PC-9 (cell line): ENCODE data around the gene LDLRAD3. TPM values are rescaled to one million over a fixed set of nuclear protein-coding genes. Genes with fewer than 3 reads are reported as not detected.

Experiments used
- BruUV-seq: library from RNA; stranded (reverse); fragments of 400-500 nt; replicated peaks from 2 replicates; lab custom pipeline; 2021; lab: Mats Ljungman, UMichigan
- CTCF ChIA-PET: fragments of 300-600 bp; sonication (Branson Sonifier 250); formaldehyde crosslinking; loops from one replicate; lab custom pipeline; 2022; ENCODE audit warnings: antibody characterized with exemption; lab: Charles Lee
- POLR2A ChIA-PET: fragments of 300-600 bp; sonication (Branson Sonifier 250); formaldehyde crosslinking; loops from one replicate; lab custom pipeline; 2022; ENCODE audit warnings: antibody characterized with exemption; ENCODE audit not compliant: unreplicated experiment; lab: Charles Lee
- DNase-seq, 2 experiments: peaks; one replicate each; pipeline versions ENCODE4 v3.0.0 to v3.0.0-alpha.2; 2015 to 2022; ENCODE audit warnings: mixed read lengths in 1 of 2
- H2AFZ ChIP-seq: fragments of 200-600 bp; sonication (generic); 2 replicates; pipeline ENCODE4 v1.8.1; 2017; ENCODE audit warnings: antibody characterized with exemption
- H3F3A ChIP-seq: fragments of 200-600 bp; sonication (generic); 2 replicates; pipeline ENCODE4 v1.8.1; 2017; ENCODE audit warnings: antibody characterized with exemption, mild to moderate bottlenecking, low read depth; ENCODE audit not compliant: insufficient read depth
- H3K27ac ChIP-seq: fragments of 200-600 bp; sonication (generic); 2 replicates; pipeline ENCODE4 v1.6.1; 2016; ENCODE audit warnings: mixed run types
- H3K27me3 ChIP-seq: fragments of 200-600 bp; sonication (generic); 2 replicates; pipeline ENCODE4 v1.6.1; 2016; ENCODE audit warnings: low read depth, mixed run types; ENCODE audit not compliant: insufficient read depth
- H3K36me3 ChIP-seq: fragments of 200-600 bp; sonication (generic); 2 replicates; pipeline ENCODE4 v1.6.1; 2016; ENCODE audit warnings: low read depth, mixed run types
- H3K4me1 ChIP-seq: fragments of 200-600 bp; sonication (generic); replicated peaks from 2 replicates; pipeline ENCODE4 v1.6.1; 2016; ENCODE audit warnings: mixed run types; ENCODE audit not compliant: insufficient read depth
- H3K4me2 ChIP-seq: fragments of 200-600 bp; sonication (generic); 2 replicates; pipeline ENCODE4 v1.6.1; 2017; ENCODE audit warnings: mixed run types
- H3K4me3 ChIP-seq: fragments of 200-600 bp; sonication (generic); 2 replicates; pipeline ENCODE4 v1.6.1; 2016; ENCODE audit warnings: mixed run types
- H3K79me2 ChIP-seq: fragments of 200-600 bp; sonication (generic); 2 replicates; pipeline ENCODE4 v1.6.1; 2017; ENCODE audit warnings: low read depth, mixed run types
- H3K9me2 ChIP-seq: fragments of 200-600 bp; sonication (generic); 2 replicates; pipeline ENCODE4 v1.8.1; 2017; ENCODE audit warnings: mild to moderate bottlenecking; ENCODE audit not compliant: insufficient read depth
- H3K9me3 ChIP-seq: fragments of 200-600 bp; sonication (generic); 2 replicates; pipeline ENCODE4 v1.8.1; 2016; ENCODE audit warnings: low read depth; ENCODE audit not compliant: insufficient read depth
- H4K20me1 ChIP-seq: fragments of 200-600 bp; sonication (generic); 2 replicates; pipeline ENCODE4 v1.8.1; 2017; ENCODE audit not compliant: insufficient read depth
- CTCF ChIP-seq: fragments of 200-600 bp; sonication (generic); conservative IDR thresholded peaks from 2 replicates; pipeline ENCODE4 v1.6.1; 2017; ENCODE audit warnings: mixed run types, antibody characterized with exemption, mild to moderate bottlenecking, moderate library complexity
- EZH2 ChIP-seq: fragments of 200-600 bp; sonication (generic); IDR thresholded peaks from 2 replicates; pipeline ENCODE4 v1.8.0; 2017; ENCODE audit warnings: antibody characterized with exemption, low read depth
- intact Hi-C: fragments of 100-400 bp; cut with micrococcal nuclease; formaldehyde crosslinking; loops from one replicate; pipeline ENCODE4 v1.10.0; 2022; ENCODE audit not compliant: unreplicated experiment
- total RNA-seq: library from RNA; stranded (reverse); gene quantifications from 2 replicates; pipeline ENCODE4 v1.2.3, GENCODE V29; 2021

Gene LDLRAD3
- total RNA-seq, 1 experiment from 2014 or later, result 15.9 TPM

- Histone ChIP-seq H3K4me1 (no peaks in the 10 kb centered on the region), H3K36me3 (no peaks in the 10 kb centered on the region), H3K27ac (no peak overlapping the region), H3K4me2 (no peak overlapping the region), H3K9me3 (no peaks in the 10 kb centered on the region), H3K27me3 (no peaks in the 10 kb centered on the region), H3K9me2 (no peaks in the 10 kb centered on the region), H3F3A (no peaks in the 10 kb centered on the region), H3K79me2 (no peaks in the 10 kb centered on the region), H2AFZ (no peak overlapping the region), H3K4me3 (no peak overlapping the region), H4K20me1 (no peaks in the 10 kb centered on the region)
- TF ChIP-seq CTCF (no peak), EZH2 (no peak)
- no peak for DNase-seq
- no TSS peak for BruUV-seq
- CTCF ChIA-PET, result no interaction called here
- POLR2A ChIA-PET, result no interaction called here
- intact Hi-C loops, result no loop called here
These were observed 257.5 kb downstream of the LDLRAD3 start for GRCh38 chr11:36201411-36201810.

- H3K27ac ChIP-seq, result no peak overlapping the region
- H2AFZ ChIP-seq, result no peak overlapping the region
- no peak for DNase-seq
- no peaks in the 10 kb centered on the region for H3K4me1 ChIP-seq
- no peaks in the 10 kb centered on the region for H3K36me3 ChIP-seq
- intact Hi-C loops, result no loop called here
- TF ChIP-seq CTCF (no peak), EZH2 (no peak)
- no peaks in the 10 kb centered on the region for H3F3A ChIP-seq
- POLR2A ChIA-PET, result no interaction called here
- H3K4me2 ChIP-seq, result no peak overlapping the region
- H3K27me3 ChIP-seq, result no peaks in the 10 kb centered on the region
- no peaks in the 10 kb centered on the region for H4K20me1 ChIP-seq
- H3K4me3 ChIP-seq, result no peak overlapping the region
- H3K9me2 ChIP-seq, result no peaks in the 10 kb centered on the region
- H3K79me2 ChIP-seq, result no peaks in the 10 kb centered on the region
- CTCF ChIA-PET, result no interaction called here
- no TSS peak for BruUV-seq
- no peaks in the 10 kb centered on the region for H3K9me3 ChIP-seq
These were observed 261.7 kb downstream of the LDLRAD3 start for GRCh38 chr11:36205536-36205935.

- BruUV-seq, result no TSS peak
- TF ChIP-seq CTCF, result no peak
- Histone ChIP-seq H3K9me2 (no peaks in the 10 kb centered on the region), H3K4me1 (peaks cover 18% of the 10 kb centered on the region), H3K27me3 (no peaks in the 10 kb centered on the region), H3K9me3 (no peaks in the 10 kb centered on the region), H2AFZ (no peak overlapping the region), H3K79me2 (no peaks in the 10 kb centered on the region), H4K20me1 (peaks cover 6% of the 10 kb centered on the region; the same call in 1 of the 2 replicates), H3K36me3 (no peaks in the 10 kb centered on the region), H3F3A (peaks cover 9% of the 10 kb centered on the region; the same call in 1 of the 2 replicates), H3K27ac (no peak overlapping the region), H3K4me2 (no peak overlapping the region), H3K4me3 (no peak overlapping the region)
- POLR2A ChIA-PET, result no interaction called here
- intact Hi-C loops, result no loop called here
- CTCF ChIA-PET, result no interaction called here
- no peak for DNase-seq
These were observed 266.7 kb downstream of the LDLRAD3 start for GRCh38 chr11:36210529-36210928.
